PC-3 (cell line): ENCODE results near the gene PIK3R2. TPM values are rescaled to one million over a fixed set of nuclear protein-coding genes. Genes with fewer than 3 reads are reported as not detected.
A peak's percentile ranks its signal among the peaks of the same experiment; 100 is the strongest.

ENCODE experiments used
- ATAC-seq: fragments of 200-7000 bp; cut with Tn5 transposase; 2 replicates; pipeline ENCODE4 v1.9.1; 2020; ENCODE audit warnings: mild to moderate bottlenecking, moderate library complexity
- BruUV-seq: library from RNA; stranded (reverse); fragments of 400-500 nt; replicated peaks from 2 replicates; lab custom pipeline; 2021; lab: Mats Ljungman, UMichigan
- CTCF ChIA-PET: fragments of 300-600 bp; sonication (Branson Sonifier 250); formaldehyde crosslinking; loops from one replicate; lab custom pipeline; 2022; ENCODE audit warnings: antibody characterized with exemption; lab: Charles Lee
- POLR2A ChIA-PET: fragments of 300-600 bp; sonication (Branson Sonifier 250); formaldehyde crosslinking; loops from one replicate; lab custom pipeline; 2022; ENCODE audit warnings: antibody characterized with exemption; ENCODE audit not compliant: unreplicated experiment; lab: Charles Lee
- DNase-seq: peaks from one replicate; pipeline ENCODE4 v3.0.0-alpha.2; 2015
- H2AFZ ChIP-seq: fragments of 300-600 bp; sonication (generic); 2 replicates; pipeline ENCODE4 v1.6.0; 2016; ENCODE audit warnings: antibody characterized with exemption, low read length
- H3F3A ChIP-seq: fragments of 300-600 bp; sonication (generic); one replicate; pipeline ENCODE4 v1.6.0; 2017; ENCODE audit warnings: antibody characterized with exemption, low read length, control low read depth, mild to moderate bottlenecking; ENCODE audit not compliant: unreplicated experiment
- H3K27ac ChIP-seq: fragments of 300-600 bp; sonication (generic); 2 replicates; pipeline ENCODE4 v1.5.1; 2016; ENCODE audit warnings: mild to moderate bottlenecking, low read length
- H3K27me3 ChIP-seq: fragments of 300-600 bp; sonication (generic); 2 replicates; pipeline ENCODE4 v1.6.1; 2016; ENCODE audit warnings: low read length, mixed read lengths
- H3K36me3 ChIP-seq: fragments of 300-600 bp; sonication (generic); 2 replicates; pipeline ENCODE4 v1.6.1; 2016; ENCODE audit warnings: low read depth, mixed run types, low read length, mixed read lengths
- H3K4me1 ChIP-seq: fragments of 300-600 bp; sonication (generic); 2 replicates; pipeline ENCODE4 v1.5.1; 2016; ENCODE audit warnings: low read length; ENCODE audit not compliant: insufficient read depth
- H3K4me2 ChIP-seq: fragments of 300-600 bp; sonication (generic); 2 replicates; pipeline ENCODE4 v1.6.0; 2016; ENCODE audit warnings: low read length
- H3K4me3 ChIP-seq: fragments of 300-600 bp; sonication (generic); 2 replicates; pipeline ENCODE4 v1.5.1; 2016; ENCODE audit warnings: mild to moderate bottlenecking, low read length, mixed read lengths
- H3K79me2 ChIP-seq: fragments of 300-600 bp; sonication (generic); 2 replicates; pipeline ENCODE4 v1.6.1; 2017; ENCODE audit warnings: low read length, mixed read lengths
- H3K9ac ChIP-seq: fragments of 300-600 bp; sonication (generic); 2 replicates; pipeline ENCODE4 v1.6.0; 2016; ENCODE audit warnings: mild to moderate bottlenecking, low read length
- H3K9me2 ChIP-seq: fragments of 300-600 bp; sonication (generic); replicated peaks from 2 replicates; pipeline ENCODE4 v1.6.1; 2016; ENCODE audit warnings: mixed run types, low read length, mixed read lengths
- H3K9me3 ChIP-seq: fragments of 300-600 bp; sonication (generic); 2 replicates; pipeline ENCODE4 v1.6.1; 2016; ENCODE audit warnings: low read length, mixed read lengths
- H4K20me1 ChIP-seq: fragments of 300-600 bp; sonication (generic); 2 replicates; pipeline ENCODE4 v1.6.1; 2016; ENCODE audit warnings: low read length, mixed read lengths
- CTCF ChIP-seq: fragments of 300-600 bp; sonication (generic); conservative IDR thresholded peaks from 2 replicates; pipeline ENCODE4 v1.5.1; 2017; ENCODE audit warnings: antibody characterized with exemption, low read depth, mild to moderate bottlenecking, low read length
- EZH2 ChIP-seq: fragments of 300-600 bp; sonication (generic); IDR thresholded peaks from one replicate; pipeline ENCODE4 v1.6.1; 2017; ENCODE audit warnings: antibody characterized with exemption, mild to moderate bottlenecking, low read length; ENCODE audit not compliant: unreplicated experiment
- EZH2phosphoT487 ChIP-seq: fragments of 300-600 bp; sonication (generic); IDR thresholded peaks from 2 replicates; pipeline ENCODE4 v1.6.1; 2018; ENCODE audit warnings: mild to moderate bottlenecking, antibody characterized with exemption, low read length, borderline replicate concordance
- intact Hi-C: fragments of 100-400 bp; cut with micrococcal nuclease; formaldehyde crosslinking; loops from 2 replicates; pipeline ENCODE4 v1.9.0; 2023
- total RNA-seq: library from RNA; depleted of rRNA; stranded (reverse); fragments of >200 nt; gene quantifications from 2 replicates; pipeline ENCODE4 v1.2.3, GENCODE V29; 2014

PIK3R2 gene
- total RNA-seq, 1 experiment from 2014 or later: 15.8 TPM

GRCh38 chr19:18173572-18174288 is 20.8 kb downstream of the PIK3R2 start, which contains the start of gene IFI30:
Gene IFI30, plus strand, starts transcription at chr19:18173813. Its CDS starts 29 bp downstream, at chr19:18173842.
- ATAC-seq: peak; percentile 83
- Histone ChIP-seq H3K9ac (peak within 1 kb of the TSS; percentile 42), H3K4me2 (peak within 1 kb of the TSS; percentile 88), H2AFZ (peak within 1 kb of the TSS; percentile 80), H3K9me3 (no peaks in the 10 kb centered on the region), H3K36me3 (no peaks in the 10 kb centered on the region; the same call in 1 of the 2 replicates), H3K27me3 (no peaks in the 10 kb centered on the region), H3K4me1 (peaks cover 5% of the 10 kb centered on the region; the same call in 1 of the 2 replicates), H3F3A (no peaks in the 10 kb centered on the region), H4K20me1 (no peaks in the 10 kb centered on the region), H3K4me3 (peak within 1 kb of the TSS; percentile 82), H3K9me2 (no peaks in the 10 kb centered on the region), H3K27ac (no peak within 1 kb of the TSS), H3K79me2 (no peaks in the 10 kb centered on the region)
- intact Hi-C loops: no loop called here
- TSS peak; percentile 21 for BruUV-seq
- DNase-seq: peak; percentile 53
- CTCF ChIA-PET: no interaction called here
- TF ChIP-seq EZH2phosphoT487 (no peak), EZH2 (no peak), CTCF (no peak)
- POLR2A ChIA-PET: no interaction called here

- BruUV-seq: no TSS peak
- Histone ChIP-seq H3K9me2 (no peaks in the 10 kb centered on the region), H3K79me2 (no peaks in the 10 kb centered on the region), H3K27me3 (no peaks in the 10 kb centered on the region), H3K9ac (no peak overlapping the region), H3K4me1 (peaks cover 5% of the 10 kb centered on the region; the same call in 1 of the 2 replicates), H3K27ac (no peak overlapping the region), H4K20me1 (no peaks in the 10 kb centered on the region), H3K36me3 (no peaks in the 10 kb centered on the region), H3F3A (no peaks in the 10 kb centered on the region), H3K4me2 (peak overlapping the region; percentile 88), H2AFZ (no peak overlapping the region), H3K4me3 (no peak overlapping the region; the same call in 1 of the 2 replicates), H3K9me3 (no peaks in the 10 kb centered on the region)
- ChIA-PET POLR2A (no interaction called here), CTCF (no interaction called here)
- DNase-seq: no peak
- ATAC-seq: no peak
- TF ChIP-seq EZH2 (no peak), CTCF (no peak), EZH2phosphoT487 (no peak)
- intact Hi-C loops: no loop called here
Observed at GRCh38 chr19:18174983-18175382, 22.0 kb downstream of the PIK3R2 start.
